ENCODE results near the gene NECAB3.
"Not testable (repeated sequence)": the region's sequence is repeated elsewhere in the genome, so short reads cannot be mapped to it uniquely, and the experiment has no call there.

The NECAB3 gene

GRCh38 chr20:33674294-33675135 lies at the start of gene NECAB3:
Gene NECAB3, minus strand, starts transcription at chr20:33674428. Its CDS starts 76 bp downstream, at chr20:33674352.
- peak; percentile 94 for DNase-seq

GRCh38 chr20:33721391-33722140 lies 47.3 kb upstream of the NECAB3 start:
- no peak for DNase-seq

GRCh38 chr20:33719989-33720709 lies 45.9 kb upstream of the NECAB3 start, which contains the start of gene PXMP4:
Gene PXMP4, minus strand, starts transcription at chr20:33720310. Its CDS starts 103 bp downstream, at chr20:33720207.
- peak; percentile 89 for DNase-seq

GRCh38 chr20:33719277-33719988 lies 45.2 kb upstream of the NECAB3 start:
- DNase-seq = no peak

- DNase-seq = no peak
These were observed 42.3 kb upstream of the NECAB3 start for GRCh38 chr20:33716498-33716897.

- no peak for DNase-seq
These were observed 39.7 kb upstream of the NECAB3 start for GRCh38 chr20:33713865-33714367.

DNA sequence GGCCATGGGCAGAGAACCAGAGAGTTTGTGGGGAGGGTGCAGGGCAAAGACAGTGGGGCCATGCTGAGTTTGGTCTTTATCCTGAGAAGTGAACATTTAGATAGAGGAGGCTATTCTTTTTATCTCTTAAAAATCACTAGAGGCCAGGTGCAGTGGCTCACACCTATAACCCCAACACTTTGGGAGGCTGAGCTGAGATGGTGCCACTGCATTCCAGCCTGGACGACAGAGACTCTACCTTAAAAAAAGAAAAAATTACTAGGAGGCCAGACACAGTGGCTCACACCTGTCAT lies 37.2 kb upstream of the NECAB3 start:
- DNase-seq = no peak

- no peak for DNase-seq
These were observed 36.6 kb upstream of the NECAB3 start for GRCh38 chr20:33710681-33711445.

GRCh38 chr20:33709905-33710541 lies 35.8 kb upstream of the NECAB3 start:
- no peak for DNase-seq

GRCh38 chr20:33709398-33709797 lies 35.2 kb upstream of the NECAB3 start:
- no peak for DNase-seq

- no peak for DNase-seq
These were observed 33.4 kb upstream of the NECAB3 start for GRCh38 chr20:33707668-33708067.

- no peak for DNase-seq
These were observed 30.1 kb upstream of the NECAB3 start for GRCh38 chr20:33704197-33704924.

GRCh38 chr20:33703498-33704137 lies 29.4 kb upstream of the NECAB3 start:
- DNase-seq = no peak

DNA sequence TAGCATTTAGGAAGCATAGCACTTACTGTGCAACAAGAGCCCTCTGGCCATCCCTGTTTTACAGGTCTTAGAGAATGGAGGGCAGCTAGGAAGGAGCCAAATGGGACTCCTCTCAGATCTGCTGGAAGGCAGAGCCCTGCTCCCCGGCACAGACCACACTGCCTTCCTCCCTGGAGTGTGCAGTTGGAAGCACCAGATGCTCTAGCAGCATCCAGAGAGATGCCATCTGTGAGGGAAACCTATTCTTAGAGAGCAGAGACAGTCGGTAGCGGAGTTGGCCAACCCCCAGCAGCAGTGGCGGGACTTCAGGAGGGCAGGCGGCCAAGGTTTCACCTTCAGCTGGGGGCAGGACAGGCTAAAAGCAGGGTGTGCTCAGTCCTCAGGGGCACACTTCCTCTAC lies 28.6 kb upstream of the NECAB3 start:
- DNase-seq = no peak

- DNase-seq = no peak
These were observed 27.6 kb upstream of the NECAB3 start for GRCh38 chr20:33701629-33702450.

- DNase-seq = not testable (repeated sequence)
These were observed 26.6 kb upstream of the NECAB3 start for GRCh38 chr20:33700696-33701441.

GRCh38 chr20:33698966-33699365 lies 24.7 kb upstream of the NECAB3 start:
- DNase-seq = not testable (repeated sequence)

GRCh38 chr20:33697129-33697528 lies 22.9 kb upstream of the NECAB3 start:
- DNase-seq = no peak

Measured in 8988T (cell line).